Thymus (tissue), 14 donors: Measurements from ENCODE around the gene SERP2. TPM values are rescaled to one million over a fixed set of nuclear protein-coding genes. Genes with fewer than 3 reads are reported as not detected.
"Not testable (repeated sequence)": the region's sequence is repeated elsewhere in the genome, so short reads cannot be mapped to it uniquely, and the experiment has no call there.

ENCODE experiments used
- DNase-seq, 9 donors: peaks; one replicate each; pipeline ENCODE4 v3.0.0-alpha.2; 2013; ENCODE audit warnings: low spot score in 9 of 9, low read depth in 6 of 9, missing footprints in 1 of 9
- H3K27ac ChIP-seq, 2 donors: one replicate each; pipeline ENCODE4 v1.5.1; 2013; ENCODE audit warnings: control low read depth in 1 of 2, low read depth in 1 of 2, low read length in 1 of 2, mild to moderate bottlenecking in 1 of 2, moderate library complexity in 1 of 2
- H3K27me3 ChIP-seq, 2 donors: one replicate each; pipeline ENCODE4 v1.5.1; 2013; ENCODE audit warnings: low read length in 1 of 2; ENCODE audit not compliant: control insufficient read depth in 2 of 2, insufficient read depth in 1 of 2
- H3K36me3 ChIP-seq, 2 donors: one replicate each; pipeline ENCODE4 v1.5.1; 2013; ENCODE audit warnings: low read length in 1 of 2, mild to moderate bottlenecking in 1 of 2, moderate library complexity in 1 of 2; ENCODE audit not compliant: control insufficient read depth in 2 of 2, insufficient read depth in 2 of 2
- H3K4me1 ChIP-seq, 2 donors: one replicate each; pipeline ENCODE4 v1.5.1; 2013; ENCODE audit warnings: low read length in 2 of 2; ENCODE audit not compliant: control insufficient read depth in 2 of 2, insufficient read depth in 2 of 2
- H3K4me3 ChIP-seq, 2 donors: one replicate each; pipeline ENCODE4 v1.5.1; 2013; ENCODE audit warnings: low read length in 2 of 2, control low read depth in 1 of 2, mild to moderate bottlenecking in 1 of 2
- H3K9me3 ChIP-seq, 2 donors: one replicate each; pipeline ENCODE4 v1.5.1; 2013; ENCODE audit warnings: low read length in 1 of 2, mild to moderate bottlenecking in 1 of 2; ENCODE audit not compliant: control insufficient read depth in 2 of 2, insufficient read depth in 1 of 2
- WGBS: extraction: QIAGEN DNeasy Blood & Tissue Kit; methylation state at CpG from one replicate; pipeline ENCODE4 v1.1.7; 2013; 5-methylcytosine and 5-hydroxymethylcytosine counted together
- long read RNA-seq, 10 donors: transcript quantifications; one replicate each; lab custom pipeline, GENCODE V29; 2026
- polyA plus RNA-seq: library from polyadenylated mRNA; stranded (reverse); fragments of 200-250 nt; gene quantifications from one replicate; pipeline ENCODE4 v1.2.3, GENCODE V29; 2013
- total RNA-seq: library from RNA; stranded (reverse); fragments of 120-200 nt; gene quantifications from one replicate; pipeline ENCODE4 v1.2.4, GENCODE V29; 2013
- donor health status: healthy.

The SERP2 gene
- total RNA-seq, result 5.5 TPM
- polyA plus RNA-seq, result 9.4 TPM
- long read RNA-seq, donor 1, result 0 reads
- long read RNA-seq, donor 2, result 0 reads
- long read RNA-seq, donor 3, transcript SERP2-203 (4 exons, 962 nt), result major isoform, 9 of 12 reads
- long read RNA-seq, donor 3, partial matches to known transcripts, result 0 of 12 reads
- long read RNA-seq, donor 3, other reads (novel, unspliced or antisense), result 0 of 12 reads
- long read RNA-seq, donor 4, partial matches to known transcripts, result 0 of 2 reads
- long read RNA-seq, donor 4, other reads (novel, unspliced or antisense), result 0 of 2 reads
- long read RNA-seq, donor 5, partial matches to known transcripts, result 0 of 7 reads
- long read RNA-seq, donor 5, other reads (novel, unspliced or antisense), result 0 of 7 reads
- long read RNA-seq, donor 6, partial matches to known transcripts, result 0 of 3 reads
- long read RNA-seq, donor 6, other reads (novel, unspliced or antisense), result 0 of 3 reads
- long read RNA-seq, donor 7, partial matches to known transcripts, result 0 of 1 reads
- long read RNA-seq, donor 7, other reads (novel, unspliced or antisense), result 0 of 1 reads
- long read RNA-seq, donor 8, partial matches to known transcripts, result 0 of 2 reads
- long read RNA-seq, donor 8, other reads (novel, unspliced or antisense), result 0 of 2 reads
- long read RNA-seq, donor 9, partial matches to known transcripts, result 0 of 2 reads
- long read RNA-seq, donor 9, other reads (novel, unspliced or antisense), result 0 of 2 reads
- long read RNA-seq, donor 10, partial matches to known transcripts, result 0 of 4 reads
- long read RNA-seq, donor 10, other reads (novel, unspliced or antisense), result 0 of 4 reads

- Histone ChIP-seq H3K4me1 (peaks cover 10 to 30% of the 10 kb centered on the region in 2 donors), H3K27me3 (peaks cover 0 to 6% of the 10 kb centered on the region in 2 donors), H3K9me3 (peaks cover 0 to 1% of the 10 kb centered on the region in 2 donors), H3K27ac (peak within 1 kb of the TSS; percentile 9 to 59), H3K36me3 (no peaks in the 10 kb centered on the region), H3K4me3 (peak within 1 kb of the TSS; percentile 53 to 73)
- 7% methylated on average over 82 of the region's 83 CpGs for WGBS
- DNase-seq, result peak in 4 of 9 donors; percentile 39 to 64 (median 46)
These were observed at the start of gene SERP2 for GRCh38 chr13:44373601-44374347. Gene SERP2 (plus strand): TSS chr13:44373824. CDS start chr13:44374026, 202 bp downstream.

GRCh38 chr13:44326961-44327360 lies 46.7 kb upstream of the SERP2 start:
- Histone ChIP-seq H3K9me3 (peaks cover 0 to 3% of the 10 kb centered on the region in 2 donors), H3K4me1 (peaks cover 0 to 23% of the 10 kb centered on the region in 2 donors), H3K4me3 (no peak overlapping the region), H3K36me3 (no peaks in the 10 kb centered on the region), H3K27ac (no peak overlapping the region), H3K27me3 (no peaks in the 10 kb centered on the region)
- DNase-seq, result no peak
- WGBS, result 99% methylated on average over 2 of the region's 2 CpGs

DNA sequence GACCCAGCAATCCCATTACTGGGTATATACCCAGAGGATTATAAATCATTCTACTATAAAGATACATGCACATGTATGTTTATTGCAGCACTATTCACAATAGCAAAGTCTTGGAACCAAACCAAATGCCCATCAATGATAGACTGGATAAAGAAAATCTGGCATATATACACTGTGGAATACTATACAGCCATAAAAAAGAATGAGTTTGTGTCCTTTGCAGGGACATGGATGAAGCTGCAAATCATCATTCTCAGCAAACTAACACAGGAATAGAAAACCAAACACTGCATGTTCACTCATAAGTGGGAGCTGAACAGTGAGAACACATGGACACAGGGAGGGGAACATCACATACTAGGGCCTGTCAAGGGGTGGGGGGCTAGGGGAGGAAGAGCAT lies 44.6 kb upstream of the SERP2 start:
- H3K27ac ChIP-seq, result not testable (repeated sequence)
- peaks cover 0 to 32% of the 10 kb centered on the region in 2 donors for H3K4me1 ChIP-seq

DNA sequence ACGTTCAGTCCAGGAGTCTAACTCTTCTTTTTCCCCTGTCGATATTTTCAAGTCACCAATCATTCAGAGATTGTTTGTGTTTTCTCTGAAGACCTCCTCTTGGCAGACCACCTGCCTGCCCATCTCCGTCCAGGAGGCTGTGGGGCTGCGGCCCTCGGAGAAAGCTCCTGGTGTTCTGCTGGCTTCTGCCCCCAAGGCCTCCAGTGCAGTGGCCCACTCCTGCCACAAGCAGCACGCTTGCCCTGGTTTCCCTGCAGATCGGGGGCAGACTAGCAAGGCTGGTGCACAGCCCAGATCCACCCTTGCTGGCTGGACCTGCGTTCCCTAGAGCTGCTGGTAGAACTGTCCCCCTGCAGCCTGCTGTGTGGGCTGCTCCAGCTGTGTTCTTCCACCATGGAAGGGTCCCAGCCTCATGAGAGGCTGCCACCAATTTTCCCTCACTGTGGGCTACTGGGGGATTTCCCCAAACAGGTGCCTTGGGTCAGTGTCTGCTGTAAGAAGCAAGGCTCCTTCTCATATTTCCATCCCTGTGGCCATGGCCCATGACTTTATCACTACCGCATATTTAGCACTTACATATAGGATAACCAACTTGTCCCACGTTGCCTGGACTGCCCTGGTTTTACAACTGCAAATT lies 43.6 kb upstream of the SERP2 start:
- DNase-seq, result no peak
- H3K27me3 ChIP-seq, result no peaks in the 10 kb centered on the region
- no peak overlapping the region for H3K4me3 ChIP-seq
- peaks cover 0 to 29% of the 10 kb centered on the region in 2 donors for H3K4me1 ChIP-seq
- peaks cover 0 to 3% of the 10 kb centered on the region in 2 donors for H3K9me3 ChIP-seq
- H3K36me3 ChIP-seq, result no peaks in the 10 kb centered on the region
- H3K27ac ChIP-seq, result no peak overlapping the region
- WGBS, result 98% methylated on average over 10 of the region's 10 CpGs

More for the DNA sequence above, 44.6 kb upstream of the SERP2 start:
- DNase-seq, H3K27me3 ChIP-seq, H3K36me3 ChIP-seq, H3K4me3 ChIP-seq, H3K9me3 ChIP-seq: not testable (repeated sequence)

DNA sequence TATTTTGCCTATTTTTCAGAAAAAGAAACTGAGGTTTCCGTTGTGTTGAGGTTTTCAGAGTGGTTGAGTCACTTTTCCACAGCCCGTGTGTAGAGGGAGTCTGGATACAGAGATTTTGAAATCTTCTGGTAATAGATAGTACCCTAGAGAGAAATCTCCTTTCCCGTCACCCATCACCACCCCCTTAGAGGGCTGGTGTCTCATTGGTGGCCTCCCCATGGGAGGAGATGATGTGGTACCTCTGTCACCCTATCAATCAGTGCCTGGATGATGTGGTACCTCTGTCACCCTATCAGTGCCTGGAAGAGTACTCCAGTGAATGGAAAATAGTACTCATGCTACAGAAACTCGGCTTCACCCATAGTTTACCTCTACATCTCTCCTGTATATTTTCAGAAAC lies 42.2 kb upstream of the SERP2 start:
- Histone ChIP-seq H3K36me3 (no peaks in the 10 kb centered on the region), H3K4me3 (no peak overlapping the region), H3K27ac (peak overlapping the region in 1 of 2 donors; percentile 65), H3K9me3 (peaks cover 0 to 3% of the 10 kb centered on the region in 2 donors), H3K27me3 (no peaks in the 10 kb centered on the region), H3K4me1 (peaks cover 0 to 27% of the 10 kb centered on the region in 2 donors)
- DNase-seq, result no peak
- 93% methylated on average over 4 of the region's 4 CpGs for WGBS

- Histone ChIP-seq H3K27me3 (no peaks in the 10 kb centered on the region), H3K36me3 (no peaks in the 10 kb centered on the region), H3K27ac (peak overlapping the region; percentile 65), H3K9me3 (peaks cover 0 to 2% of the 10 kb centered on the region in 2 donors), H3K4me1 (peaks cover 0 to 27% of the 10 kb centered on the region in 2 donors), H3K4me3 (no peak overlapping the region)
- 41% methylated on average over 7 of the region's 7 CpGs for WGBS
- DNase-seq, result no peak
These were observed 41.4 kb upstream of the SERP2 start for GRCh38 chr13:44331912-44332851.

- WGBS, result 94% methylated on average over 5 of the region's 5 CpGs
- DNase-seq, result no peak
- Histone ChIP-seq H3K4me1 (peaks cover 0 to 27% of the 10 kb centered on the region in 2 donors), H3K9me3 (no peaks in the 10 kb centered on the region), H3K4me3 (no peak overlapping the region), H3K27me3 (no peaks in the 10 kb centered on the region), H3K36me3 (no peaks in the 10 kb centered on the region), H3K27ac (peak overlapping the region; percentile 20 to 33)
These were observed 39.5 kb upstream of the SERP2 start for GRCh38 chr13:44333950-44334655.
